Nephron progenitor cell (in vitro differentiated cells): ENCODE data around the gene ERAS.

Experiments used
- DNase-seq: peaks from one replicate; pipeline ENCODE4 v3.0.0; 2021
- H3K27ac Mint-ChIP-seq: 2 replicates; pipeline ENCODE4 v1.8.0; 2021; ENCODE audit warnings: mild to moderate bottlenecking, moderate library complexity, mixed read lengths
- H3K27me3 Mint-ChIP-seq: 2 replicates; pipeline ENCODE4 v1.8.0; 2021; ENCODE audit warnings: mild to moderate bottlenecking, low read depth, mixed read lengths; ENCODE audit not compliant: poor library complexity
- H3K36me3 Mint-ChIP-seq: 2 replicates; pipeline ENCODE4 v1.8.0; 2021; ENCODE audit warnings: low read depth, mixed read lengths
- H3K4me1 Mint-ChIP-seq: 2 replicates; pipeline ENCODE4 v1.8.0; 2021; ENCODE audit warnings: mixed read lengths
- H3K4me3 Mint-ChIP-seq: 2 replicates; pipeline ENCODE4 v1.8.0; 2021; ENCODE audit warnings: mild to moderate bottlenecking, moderate library complexity, mixed read lengths
- H3K9me3 Mint-ChIP-seq: 2 replicates; pipeline ENCODE4 v1.8.0; 2021; ENCODE audit warnings: mild to moderate bottlenecking, moderate library complexity, mixed read lengths
- CTCF ChIP-seq: fragments of 200-600 bp; sonication (generic); IDR thresholded peaks from 2 replicates; pipeline ENCODE4 v1.5.0; 2021; ENCODE audit warnings: antibody characterized with exemption

Gene ERAS

DNA sequence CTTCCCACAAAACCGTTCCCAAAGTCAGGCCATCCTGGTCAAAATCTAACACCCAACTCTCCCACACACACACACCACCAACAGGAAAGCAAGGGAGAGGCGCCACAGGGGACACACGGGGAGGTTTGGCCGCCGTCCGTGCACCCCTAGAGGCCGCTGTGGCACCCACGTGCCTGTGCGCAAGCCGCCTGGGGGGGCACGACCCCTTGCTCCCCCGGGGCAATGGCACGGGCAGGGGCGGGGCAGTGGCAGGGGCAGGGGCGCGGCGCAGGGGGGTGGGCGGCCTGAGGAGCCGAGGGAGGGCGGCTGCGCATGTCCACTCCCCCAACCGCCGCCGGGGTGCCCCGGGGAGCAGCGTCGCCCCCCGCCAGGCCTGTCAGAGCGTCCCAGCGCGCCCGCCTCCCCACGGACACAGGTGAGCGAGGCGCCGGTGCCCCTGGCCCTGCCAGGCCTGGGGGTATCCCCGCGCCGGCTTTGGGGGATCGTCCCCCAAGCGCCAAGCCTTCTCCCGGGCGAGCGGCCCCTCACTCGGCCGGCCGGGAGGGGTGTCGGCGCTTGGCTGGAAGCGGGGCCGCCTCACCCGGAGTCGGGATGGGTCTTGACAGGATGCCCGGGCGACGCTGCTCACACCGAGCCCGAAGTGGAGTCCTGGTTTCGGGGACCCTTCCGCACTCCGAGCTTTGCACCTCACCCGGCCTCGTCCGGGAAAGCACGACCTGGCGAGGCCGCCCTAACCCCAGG is at the start of gene ERAS:
Gene ERAS (plus strand): TSS at position 379 of the 741 bp plus-strand sequence. CDS start 2,611 bp downstream, outside the sequence.
- Mint-ChIP-seq H3K4me3 (no peak within 1 kb of the TSS), H3K27me3 (peaks cover 40% of the 10 kb centered on the region), H3K27ac (no peak within 1 kb of the TSS), H3K4me1 (no peaks in the 10 kb centered on the region), H3K36me3 (peaks cover 50% of the 10 kb centered on the region), H3K9me3 (peaks cover 75% of the 10 kb centered on the region)
- DNase-seq = no peak
- TF ChIP-seq CTCF = no peak

- Mint-ChIP-seq H3K27me3 (peaks cover 5% of the 10 kb centered on the region), H3K36me3 (no peaks in the 10 kb centered on the region), H3K27ac (no peak overlapping the region), H3K9me3 (peaks cover 68% of the 10 kb centered on the region), H3K4me1 (no peaks in the 10 kb centered on the region), H3K4me3 (no peak overlapping the region)
- DNase-seq = no peak
- TF ChIP-seq CTCF = no peak
These were observed 49.4 kb upstream of the ERAS start for GRCh38 chrX:48776818-48777439.

- Mint-ChIP-seq H3K27me3 (peaks cover 9% of the 10 kb centered on the region), H3K4me3 (no peak overlapping the region), H3K36me3 (no peaks in the 10 kb centered on the region), H3K4me1 (no peaks in the 10 kb centered on the region), H3K27ac (no peak overlapping the region), H3K9me3 (peaks cover 58% of the 10 kb centered on the region)
- TF ChIP-seq CTCF = no peak
- no peak for DNase-seq
These were observed 46.9 kb upstream of the ERAS start for GRCh38 chrX:48779399-48779798.

DNA sequence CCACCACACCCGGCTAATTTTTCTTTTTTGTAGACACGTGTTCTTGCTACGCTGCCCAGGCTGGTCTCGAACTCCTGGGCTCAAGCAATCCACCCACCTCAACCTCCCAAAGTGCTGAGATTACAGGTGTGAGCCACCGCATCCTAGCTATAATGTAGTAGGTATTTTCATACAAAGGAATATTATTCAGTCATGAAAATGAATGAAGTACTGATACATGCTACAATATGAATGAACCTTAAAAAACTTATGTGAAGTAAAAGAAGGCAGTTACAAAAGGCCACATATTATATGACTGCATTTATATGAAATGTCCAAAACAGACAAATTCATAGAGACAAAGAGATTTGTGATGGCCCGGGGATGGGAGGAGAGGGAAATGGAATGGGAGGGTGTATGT is 44.6 kb upstream of the ERAS start:
- no peaks in the 10 kb centered on the region for H3K4me1 Mint-ChIP-seq
- no peak for DNase-seq
- H3K36me3 Mint-ChIP-seq = no peaks in the 10 kb centered on the region
- H3K27ac Mint-ChIP-seq = no peak overlapping the region
- peaks cover 53% of the 10 kb centered on the region for H3K9me3 Mint-ChIP-seq
- H3K4me3 Mint-ChIP-seq = no peak overlapping the region
- no peak for TF ChIP-seq CTCF
- H3K27me3 Mint-ChIP-seq = peaks cover 11% of the 10 kb centered on the region

DNA sequence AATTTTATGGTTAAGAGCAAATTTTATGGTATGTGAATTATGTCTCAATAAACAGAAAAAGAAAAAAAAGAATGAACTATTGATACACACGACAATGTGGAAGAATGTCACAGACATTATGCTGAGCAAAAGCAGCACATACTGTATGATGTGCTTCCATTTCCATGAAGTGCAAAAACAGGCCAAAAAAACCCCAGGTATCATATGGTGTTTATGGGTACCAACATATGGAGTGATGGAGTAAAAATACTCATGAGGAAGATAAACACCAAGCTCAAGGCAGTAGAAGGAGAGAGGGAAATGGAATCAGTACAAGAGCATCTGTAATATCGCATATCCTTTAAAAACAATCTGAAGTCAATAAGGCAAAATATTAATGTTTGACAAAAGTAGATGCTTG is 44.1 kb upstream of the ERAS start:
- peaks cover 16% of the 10 kb centered on the region for H3K27me3 Mint-ChIP-seq
- H3K36me3 Mint-ChIP-seq = no peaks in the 10 kb centered on the region
- no peak for DNase-seq
- no peak overlapping the region for H3K4me3 Mint-ChIP-seq
- TF ChIP-seq CTCF = no peak
- H3K9me3 Mint-ChIP-seq = peaks cover 53% of the 10 kb centered on the region
- no peaks in the 10 kb centered on the region for H3K4me1 Mint-ChIP-seq
- H3K27ac Mint-ChIP-seq = no peak overlapping the region

GRCh38 chrX:48782795-48783194 is 43.5 kb upstream of the ERAS start:
- DNase-seq = no peak
- no peak for TF ChIP-seq CTCF
- Mint-ChIP-seq H3K4me3 (no peak overlapping the region), H3K9me3 (peaks cover 52% of the 10 kb centered on the region), H3K27me3 (peaks cover 15% of the 10 kb centered on the region), H3K27ac (no peak overlapping the region), H3K36me3 (no peaks in the 10 kb centered on the region), H3K4me1 (no peaks in the 10 kb centered on the region)
